ENCODE measurements around the gene BPIFA3.

- TF ChIP-seq ZNF274 (IDR thresholded peaks at IDR 0.05; ENCODE audit: low read depth, low read length) (no peak), CTCF (IDR thresholded peaks at IDR 0.05 in 2 of 3, conservative IDR thresholded peaks at IDR 0.05 in 1 of 3; ENCODE audit: borderline replicate concordance in 1 of 3, insufficient read depth in 1 of 3, low read depth in 2 of 3, low read length in 2 of 3) (no peak), SRF (IDR thresholded peaks at IDR 0.05; ENCODE audit: low read depth) (no peak), ATF3 (IDR thresholded peaks at IDR 0.05) (no peak), POLR2A (IDR thresholded peaks at IDR 0.05; ENCODE audit: borderline replicate concordance, extremely low read depth, insufficient read depth, insufficient read length) (no peak), POLR2AphosphoS5 (IDR thresholded peaks at IDR 0.05; ENCODE audit: low read depth, low read length) (no peak), FOSL1 (IDR thresholded peaks at IDR 0.05; ENCODE audit: low read depth) (no peak)
Observed at GRCh38 chr20:33242319-33243100, 25.4 kb downstream of the BPIFA3 start.

Measured in HCT116 (cell line).